ENCODE measurements around the gene CSRNP3. TPM values are rescaled to one million over a fixed set of nuclear protein-coding genes. Genes with fewer than 3 reads are reported as not detected.
A peak's percentile ranks its signal among the peaks of the same experiment; 100 is the strongest.
"Not testable (repeated sequence)": the region's sequence is repeated elsewhere in the genome, so short reads cannot be mapped to it uniquely, and the experiment has no call there.

Gene CSRNP3
- total RNA-seq, 1 donor = 2.6 TPM

- no peak overlapping the region for H3K4me3 ChIP-seq (ENCODE audit: low read depth, low read length)
- DNase-seq (ENCODE audit: low read depth) = no peak
- TF ChIP-seq CTCF (IDR thresholded peaks at IDR 0.05; ENCODE audit: insufficient read depth, low read depth, low read length) = no peak
These were observed 116.5 kb downstream of the CSRNP3 start for GRCh38 chr2:165586019-165586418.

DNA sequence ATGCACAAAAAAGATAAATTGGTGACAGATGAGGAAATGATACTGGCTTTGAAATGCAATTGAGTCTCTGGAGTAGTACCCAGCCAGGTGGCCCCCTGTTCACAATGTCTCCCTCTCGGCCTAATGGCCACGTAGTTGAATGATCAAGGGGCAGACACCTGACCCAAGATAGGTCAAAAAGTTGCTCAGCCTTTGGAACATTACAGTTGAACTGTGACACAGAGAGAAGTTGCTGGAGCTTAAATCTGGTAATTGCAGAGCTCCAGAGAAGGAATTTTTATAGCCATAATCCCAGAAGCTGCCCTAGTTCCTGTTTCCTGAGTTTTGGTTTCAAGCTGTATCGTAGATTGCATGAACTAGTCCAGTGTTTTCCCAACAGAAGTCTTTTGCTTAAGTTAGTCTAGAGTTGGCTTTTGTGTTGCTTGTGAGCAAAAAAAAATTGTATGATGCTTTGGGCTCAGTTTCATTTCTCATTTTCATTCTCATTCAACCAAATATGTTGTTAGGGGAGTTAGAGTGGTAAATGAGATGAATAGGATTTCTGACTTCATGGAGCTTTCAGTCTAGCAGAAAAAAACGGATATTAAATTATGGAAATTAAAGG lies 117.9 kb downstream of the CSRNP3 start:
- H3K4me3 ChIP-seq (ENCODE audit: low read depth, low read length) = no peak overlapping the region
- TF ChIP-seq CTCF (IDR thresholded peaks at IDR 0.05; ENCODE audit: insufficient read depth, low read depth, low read length) = no peak

GRCh38 chr2:165590999-165591398 lies 121.5 kb downstream of the CSRNP3 start:
- not testable (repeated sequence) for H3K4me3 ChIP-seq (ENCODE audit: low read depth, low read length); DNase-seq (ENCODE audit: low read depth)

More for the DNA sequence above, 117.9 kb downstream of the CSRNP3 start:
- peak; percentile 6 for DNase-seq (ENCODE audit: low read depth)

DNA sequence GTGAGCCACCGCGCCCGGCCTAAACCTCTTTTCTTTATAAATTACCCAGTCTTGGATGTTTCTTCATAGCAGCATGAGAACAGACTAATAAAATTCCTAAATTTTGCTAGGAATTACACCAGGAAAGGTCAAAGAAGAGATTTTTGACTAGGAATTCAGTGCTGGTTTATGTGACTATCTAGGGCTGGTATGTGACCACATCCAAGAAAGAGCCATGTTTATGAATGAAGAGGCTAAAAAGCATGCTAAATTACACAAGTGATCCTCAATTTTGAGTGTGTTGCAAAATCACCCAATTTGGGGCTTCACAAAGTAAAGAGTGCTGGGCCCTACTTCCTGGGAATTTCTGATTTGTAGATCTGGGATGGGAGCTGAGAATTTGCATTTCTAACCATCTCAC lies 123.6 kb downstream of the CSRNP3 start:
- TF ChIP-seq CTCF (IDR thresholded peaks at IDR 0.05; ENCODE audit: insufficient read depth, low read depth, low read length) = no peak

GRCh38 chr2:165594231-165594934 lies 124.9 kb downstream of the CSRNP3 start:
- no peak for TF ChIP-seq CTCF (IDR thresholded peaks at IDR 0.05; ENCODE audit: insufficient read depth, low read depth, low read length)
- no peak overlapping the region for H3K4me3 ChIP-seq (ENCODE audit: low read depth, low read length)
- DNase-seq (ENCODE audit: low read depth) = no peak

More for the DNA sequence above, 123.6 kb downstream of the CSRNP3 start:
- peak; percentile 20 for DNase-seq (ENCODE audit: low read depth)
- no peak overlapping the region for H3K4me3 ChIP-seq (ENCODE audit: low read depth, low read length)

- no peak for DNase-seq (ENCODE audit: low read depth)
- TF ChIP-seq CTCF (IDR thresholded peaks at IDR 0.05; ENCODE audit: insufficient read depth, low read depth, low read length) = no peak
- H3K4me3 ChIP-seq (ENCODE audit: low read depth, low read length) = no peak overlapping the region
These were observed 125.4 kb downstream of the CSRNP3 start for GRCh38 chr2:165594935-165595255.

- TF ChIP-seq CTCF (IDR thresholded peaks at IDR 0.05; ENCODE audit: insufficient read depth, low read depth, low read length) = no peak
- H3K4me3 ChIP-seq (ENCODE audit: low read depth, low read length) = no peak overlapping the region
- DNase-seq (ENCODE audit: low read depth) = no peak
These were observed 127.3 kb downstream of the CSRNP3 start for GRCh38 chr2:165596788-165597187.
